Neural progenitor cell (in vitro differentiated cells): Measurements from ENCODE around the gene CPS1.

ENCODE experiments used
- CTCF ChIP-seq: fragments of 200-600 bp; sonication (generic); IDR thresholded peaks from 2 replicates; pipeline ENCODE4 v1.5.1; 2017; ENCODE audit warnings: antibody characterized with exemption, mild to moderate bottlenecking
- EZH2 ChIP-seq: fragments of 200-600 bp; sonication (generic); IDR thresholded peaks from 2 replicates; pipeline ENCODE4 v1.6.1; 2017; ENCODE audit warnings: antibody characterized with exemption, mild to moderate bottlenecking, moderate library complexity
- EZH2phosphoT487 ChIP-seq: fragments of 200-600 bp; sonication (generic); IDR thresholded peaks from 2 replicates; pipeline ENCODE4 v1.6.1; 2017; ENCODE audit warnings: antibody characterized with exemption

- TF ChIP-seq CTCF, result no peak
- TF ChIP-seq EZH2phosphoT487, result no peak
- no peak for TF ChIP-seq EZH2
Measured at GRCh38 chr2:210568108-210568507, 11.7 kb downstream of the CPS1 start.
